Measurements from ENCODE around the gene GALNT3.

Gene GALNT3

GRCh38 chr2:165778653-165779451, 15.2 kb downstream of the GALNT3 start:
- H3K27ac ChIP-seq (ENCODE audit: low read depth, low read length), result no peak overlapping the region
- no peak overlapping the region for H2AFZ ChIP-seq (ENCODE audit: low read depth, low read length, severe bottlenecking)
- H3K79me2 ChIP-seq (ENCODE audit: insufficient read depth, low read length), result peaks cover 4% of the 10 kb centered on the region; the same call in 1 of the 2 replicates
- no peaks in the 10 kb centered on the region for H4K20me1 ChIP-seq (ENCODE audit: low read depth, low read length)
- H3F3A ChIP-seq (ENCODE audit: insufficient read depth), result no peaks in the 10 kb centered on the region
- no peaks in the 10 kb centered on the region for H3K27me3 ChIP-seq (ENCODE audit: low read length)
- TF ChIP-seq CTCF (IDR thresholded peaks at IDR 0.05; ENCODE audit: insufficient read depth, low read length, poor library complexity, severe bottlenecking) (no peak), EZH2phosphoT487 (conservative IDR thresholded peaks at IDR 0.05; ENCODE audit: low read length) (no peak)
- H3K36me3 ChIP-seq (ENCODE audit: low read length), result 0 out of 2 replicates have a peak, but pooled peaks cover 4% of the 10 kb centered on the region
- H3K4me3 ChIP-seq (ENCODE audit: insufficient read depth, low read length, poor library complexity, severe bottlenecking), result no peak overlapping the region
- no peak overlapping the region for H3K4me2 ChIP-seq (ENCODE audit: low read depth, low read length, poor library complexity, severe bottlenecking)
- H3K9me3 ChIP-seq (ENCODE audit: insufficient read depth, low read length), result peaks cover 11% of the 10 kb centered on the region; the same call in 1 of the 2 replicates
- H3K9ac ChIP-seq (ENCODE audit: low read length), result no peak overlapping the region
- H3K9me2 ChIP-seq (replicated peaks; ENCODE audit: insufficient read depth, low read length), result no peaks in the 10 kb centered on the region

GRCh38 chr2:165778187-165778556, 15.9 kb downstream of the GALNT3 start:
- Histone ChIP-seq H3K9ac (ENCODE audit: low read length) (no peak overlapping the region), H3F3A (ENCODE audit: insufficient read depth) (no peaks in the 10 kb centered on the region), H3K9me3 (ENCODE audit: insufficient read depth, low read length) (peaks cover 11% of the 10 kb centered on the region; the same call in 1 of the 2 replicates), H3K4me3 (ENCODE audit: insufficient read depth, low read length, poor library complexity, severe bottlenecking) (no peak overlapping the region), H4K20me1 (ENCODE audit: low read depth, low read length) (no peaks in the 10 kb centered on the region), H3K36me3 (ENCODE audit: low read length) (peaks cover 8% of the 10 kb centered on the region; the same call in 1 of the 2 replicates), H3K27me3 (ENCODE audit: low read length) (no peaks in the 10 kb centered on the region), H3K79me2 (ENCODE audit: insufficient read depth, low read length) (peaks cover 4% of the 10 kb centered on the region; the same call in 1 of the 2 replicates), H3K4me2 (ENCODE audit: low read depth, low read length, poor library complexity, severe bottlenecking) (no peak overlapping the region), H3K27ac (ENCODE audit: low read depth, low read length) (no peak overlapping the region), H3K9me2 (replicated peaks; ENCODE audit: insufficient read depth, low read length) (no peaks in the 10 kb centered on the region), H2AFZ (ENCODE audit: low read depth, low read length, severe bottlenecking) (no peak overlapping the region)
- TF ChIP-seq CTCF (IDR thresholded peaks at IDR 0.05; ENCODE audit: insufficient read depth, low read length, poor library complexity, severe bottlenecking) (no peak), EZH2phosphoT487 (conservative IDR thresholded peaks at IDR 0.05; ENCODE audit: low read length) (no peak)

- no peak for TF ChIP-seq EZH2phosphoT487 (conservative IDR thresholded peaks at IDR 0.05; ENCODE audit: low read length)
- no peak for TF ChIP-seq CTCF (IDR thresholded peaks at IDR 0.05; ENCODE audit: insufficient read depth, low read length, poor library complexity, severe bottlenecking)
- no peak overlapping the region for H2AFZ ChIP-seq (ENCODE audit: low read depth, low read length, severe bottlenecking)
- peaks cover 8% of the 10 kb centered on the region; the same call in 1 of the 2 replicates for H3K36me3 ChIP-seq (ENCODE audit: low read length)
- no peaks in the 10 kb centered on the region for H4K20me1 ChIP-seq (ENCODE audit: low read depth, low read length)
- H3K9ac ChIP-seq (ENCODE audit: low read length), result no peak overlapping the region
- no peaks in the 10 kb centered on the region for H3K27me3 ChIP-seq (ENCODE audit: low read length)
- peaks cover 11% of the 10 kb centered on the region; the same call in 1 of the 2 replicates for H3K9me3 ChIP-seq (ENCODE audit: insufficient read depth, low read length)
- peaks cover 4% of the 10 kb centered on the region; the same call in 1 of the 2 replicates for H3K79me2 ChIP-seq (ENCODE audit: insufficient read depth, low read length)
- H3K4me2 ChIP-seq (ENCODE audit: low read depth, low read length, poor library complexity, severe bottlenecking), result no peak overlapping the region
- no peaks in the 10 kb centered on the region for H3F3A ChIP-seq (ENCODE audit: insufficient read depth)
- no peak overlapping the region for H3K4me3 ChIP-seq (ENCODE audit: insufficient read depth, low read length, poor library complexity, severe bottlenecking)
- H3K9me2 ChIP-seq (replicated peaks; ENCODE audit: insufficient read depth, low read length), result no peaks in the 10 kb centered on the region
- no peak overlapping the region for H3K27ac ChIP-seq (ENCODE audit: low read depth, low read length)
Measured at GRCh38 chr2:165777522-165778186, 16.4 kb downstream of the GALNT3 start.
